HepG2 (cell line): ENCODE data around the gene OGFR. TPM values are rescaled to one million over a fixed set of nuclear protein-coding genes. Genes with fewer than 3 reads are reported as not detected.

Experiments used
- ATF4 ChIP-seq, 2 experiments: fragments of 450-650 bp in 1 of 2; sonication (generic) in 1 of 2; formaldehyde crosslinking; IDR thresholded peaks; 2 replicates each; pipeline versions ENCODE4 v1.5.0 to v1.8.0; 2020 to 2022; ENCODE audit warnings: mild to moderate bottlenecking in 1 of 2, missing genetic modification reagents in 1 of 2
- CREB1 ChIP-seq, 2 experiments: fragments of 450-650 bp in 1 of 2; IDR thresholded peaks; 2 replicates each; pipeline ENCODE4 v1.6.1; 2016 to 2017; ENCODE audit warnings: control low read depth in 1 of 2, mild to moderate bottlenecking in 1 of 2, missing compliant biosample characterization in 1 of 2, missing genetic modification characterization in 1 of 2
- GLMP ChIP-seq: sonication (generic); formaldehyde crosslinking; IDR thresholded peaks from 2 replicates; pipeline ENCODE4 v1.9.0; 2021; ENCODE audit warnings: missing genetic modification reagents, mild to moderate bottlenecking, borderline replicate concordance
- MBD4 ChIP-seq: IDR thresholded peaks from 2 replicates; pipeline ENCODE4 v1.6.1; 2012; ENCODE audit warnings: low read length, inconsistent platforms, borderline replicate concordance
- NCOA2 ChIP-seq: sonication (generic); formaldehyde crosslinking; IDR thresholded peaks from 2 replicates; pipeline ENCODE4 v1.8.0; 2022; ENCODE audit warnings: inconsistent platforms
- NPAS2 ChIP-seq: sonication (generic); formaldehyde crosslinking; IDR thresholded peaks from 2 replicates; pipeline ENCODE4 v1.8.0; 2022; ENCODE audit warnings: mild to moderate bottlenecking, missing genetic modification reagents, borderline replicate concordance
- PATZ1 ChIP-seq: sonication (generic); formaldehyde crosslinking; IDR thresholded peaks from 2 replicates; pipeline ENCODE4 v1.4.0; 2020; ENCODE audit warnings: missing genetic modification reagents
- SMAD3 ChIP-seq: sonication (generic); formaldehyde crosslinking; IDR thresholded peaks from 2 replicates; pipeline ENCODE4 v1.4.0; 2020; ENCODE audit warnings: missing genetic modification reagents
- YEATS2 ChIP-seq: sonication (generic); formaldehyde crosslinking; IDR thresholded peaks from 2 replicates; pipeline ENCODE4 v1.4.0; 2020; ENCODE audit warnings: missing genetic modification reagents, borderline replicate concordance
- ZBTB8A ChIP-seq: sonication (generic); formaldehyde crosslinking; IDR thresholded peaks from 2 replicates; pipeline ENCODE4 v1.4.0; 2020; ENCODE audit warnings: mild to moderate bottlenecking, low read depth, missing genetic modification reagents, borderline replicate concordance
- ZFAT ChIP-seq: sonication (generic); formaldehyde crosslinking; conservative IDR thresholded peaks from 2 replicates; pipeline ENCODE4 v1.8.1; 2023; ENCODE audit warnings: missing genetic modification reagents, inconsistent platforms
- ZNF292 ChIP-seq: sonication (generic); formaldehyde crosslinking; IDR thresholded peaks from 2 replicates; pipeline ENCODE4 v1.8.1; 2022; ENCODE audit warnings: mild to moderate bottlenecking, low read depth, missing genetic modification reagents, borderline replicate concordance
- ZNF512 ChIP-seq: sonication (generic); formaldehyde crosslinking; IDR thresholded peaks from 2 replicates; pipeline ENCODE4 v1.4.0; 2020; ENCODE audit warnings: mild to moderate bottlenecking, missing genetic modification reagents
- ZNF607 ChIP-seq: sonication (generic); formaldehyde crosslinking; IDR thresholded peaks from 2 replicates; pipeline ENCODE4 v1.5.1; 2020; ENCODE audit warnings: missing genetic modification reagents, mild to moderate bottlenecking, borderline replicate concordance
- ZNF768 ChIP-seq: sonication (generic); formaldehyde crosslinking; IDR thresholded peaks from 2 replicates; pipeline ENCODE4 v1.4.0; 2020; ENCODE audit warnings: missing genetic modification reagents
- polyA plus RNA-seq, 8 experiments: library from polyadenylated mRNA; depleted of rRNA in 3 of 8; stranded (reverse) in 7 of 8; unstranded in 1 of 8; fragments of >200 nt; fragmentation: Illumina TruSeq in 4 of 8; extraction: Trizol in 4 of 8; gene quantifications; 2 replicates each; pipeline versions ENCODE4 v1.2.1 to v1.2.3, GENCODE V29; 2011 to 2016; ENCODE audit warnings: low read depth in 4 of 8, missing spikeins in 1 of 8, mixed read lengths in 1 of 8; ENCODE audit not compliant: insufficient read depth in 1 of 8
- total RNA-seq, 5 experiments: library from RNA; depleted of rRNA; stranded (reverse); fragments of >200 nt; fragmentation: Illumina TruSeq; extraction: Trizol; gene quantifications; 2 replicates each; pipeline ENCODE4 v1.2.3, GENCODE V29; 2016; ENCODE audit warnings: low read depth in 1 of 5
- TF ChIP-seq, protein P1 (sequence below): sonication (generic); formaldehyde crosslinking; IDR thresholded peaks from 2 replicates; pipeline ENCODE4 v1.5.0; 2020; ENCODE audit warnings: missing genetic modification reagents
- TF ChIP-seq, protein P2 (sequence below): sonication (generic); formaldehyde crosslinking; IDR thresholded peaks from 2 replicates; pipeline ENCODE4 v1.4.0; 2020; ENCODE audit warnings: mild to moderate bottlenecking, low read depth, missing genetic modification reagents
- TF ChIP-seq, protein P3 (sequence below): sonication (generic); formaldehyde crosslinking; IDR thresholded peaks from 2 replicates; pipeline ENCODE4 v1.8.1; 2023; ENCODE audit warnings: missing genetic modification reagents, inconsistent platforms, borderline replicate concordance

OGFR gene
- total and polyA plus RNA-seq, 2 of the 13 experiments (the other 11 are each of a cell fraction or from before 2014, with no cell fraction given), result 47.7 to 81.8 TPM

- TF ChIP-seq PATZ1 (CRISPR knock-in tag) (peak; percentile 62), ZFAT (no peak; the same call in 1 of the 2 replicates), GLMP (CRISPR knock-in tag) (no peak), MBD4 (no peak), YEATS2 (no peak), ZNF512 (CRISPR knock-in tag) (peak; percentile 71; the same call in 1 of the 2 replicates), SMAD3 (no peak), ZNF292 (CRISPR knock-in tag) (no peak), NCOA2 (0 out of 2 replicates have a peak, but pooled peaks have one; percentile 28), ZBTB8A (CRISPR knock-in tag) (peak; percentile 84), ZNF607 (CRISPR knock-in tag) (no peak; the same call in 1 of the 2 replicates), CREB1 (IDR thresholded peaks at IDR 0.05) (no peak), CREB1 (CRISPR knock-in tag; IDR thresholded peaks at IDR 0.05) (no peak), ZNF768 (CRISPR knock-in tag) (peak; percentile 76; the same call in 1 of the 2 replicates), NPAS2 (CRISPR knock-in tag) (no peak), ATF4 (CRISPR knock-in tag; IDR thresholded peaks at IDR 0.05) (peak in 1 of 2 experiments; percentile 17; a peak in 1 of 4 replicates)
- TF ChIP-seq, protein P1, sequence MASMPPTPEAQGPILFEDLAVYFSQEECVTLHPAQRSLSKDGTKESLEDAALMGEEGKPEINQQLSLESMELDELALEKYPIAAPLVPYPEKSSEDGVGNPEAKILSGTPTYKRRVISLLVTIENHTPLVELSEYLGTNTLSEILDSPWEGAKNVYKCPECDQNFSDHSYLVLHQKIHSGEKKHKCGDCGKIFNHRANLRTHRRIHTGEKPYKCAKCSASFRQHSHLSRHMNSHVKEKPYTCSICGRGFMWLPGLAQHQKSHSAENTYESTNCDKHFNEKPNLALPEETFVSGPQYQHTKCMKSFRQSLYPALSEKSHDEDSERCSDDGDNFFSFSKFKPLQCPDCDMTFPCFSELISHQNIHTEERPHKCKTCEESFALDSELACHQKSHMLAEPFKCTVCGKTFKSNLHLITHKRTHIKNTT, result 0 out of 2 replicates have a peak, but pooled peaks have one; percentile 64
- TF ChIP-seq, protein P2, sequence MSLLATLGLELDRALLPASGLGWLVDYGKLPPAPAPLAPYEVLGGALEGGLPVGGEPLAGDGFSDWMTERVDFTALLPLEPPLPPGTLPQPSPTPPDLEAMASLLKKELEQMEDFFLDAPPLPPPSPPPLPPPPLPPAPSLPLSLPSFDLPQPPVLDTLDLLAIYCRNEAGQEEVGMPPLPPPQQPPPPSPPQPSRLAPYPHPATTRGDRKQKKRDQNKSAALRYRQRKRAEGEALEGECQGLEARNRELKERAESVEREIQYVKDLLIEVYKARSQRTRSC (CRISPR knock-in tag), result peak; percentile 88; the same call in 1 of the 2 replicates
- TF ChIP-seq, protein P3, sequence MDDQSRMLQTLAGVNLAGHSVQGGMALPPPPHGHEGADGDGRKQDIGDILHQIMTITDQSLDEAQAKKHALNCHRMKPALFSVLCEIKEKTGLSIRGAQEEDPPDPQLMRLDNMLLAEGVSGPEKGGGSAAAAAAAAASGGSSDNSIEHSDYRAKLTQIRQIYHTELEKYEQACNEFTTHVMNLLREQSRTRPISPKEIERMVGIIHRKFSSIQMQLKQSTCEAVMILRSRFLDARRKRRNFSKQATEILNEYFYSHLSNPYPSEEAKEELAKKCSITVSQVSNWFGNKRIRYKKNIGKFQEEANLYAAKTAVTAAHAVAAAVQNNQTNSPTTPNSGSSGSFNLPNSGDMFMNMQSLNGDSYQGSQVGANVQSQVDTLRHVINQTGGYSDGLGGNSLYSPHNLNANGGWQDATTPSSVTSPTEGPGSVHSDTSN (CRISPR knock-in tag), result 0 out of 2 replicates have a peak, but pooled peaks have one; percentile 43
These were observed 9.4 kb upstream of the OGFR start (continued) for GRCh38 chr20:62795023-62795761.
